GM19099 (cell line): ENCODE results near the gene MYO5A.

Experiments
- POLR2A ChIP-seq: IDR thresholded peaks from 3 replicates; pipeline ENCODE4 v1.6.1; 2011; ENCODE audit warnings: low read depth; ENCODE audit not compliant: insufficient read length; ENCODE audit errors: extremely low read depth

MYO5A gene

GRCh38 chr15:52445553-52445952, 83.1 kb downstream of the MYO5A start:
- TF ChIP-seq POLR2A, result no peak

- no peak for TF ChIP-seq POLR2A
Observed at GRCh38 chr15:52441841-52442240, 86.8 kb downstream of the MYO5A start.

- no peak for TF ChIP-seq POLR2A
Observed at GRCh38 chr15:52440946-52441345, 87.7 kb downstream of the MYO5A start.

- no peak for TF ChIP-seq POLR2A
Observed at GRCh38 chr15:52440414-52440813, 88.3 kb downstream of the MYO5A start.

- no peak for TF ChIP-seq POLR2A
Observed at GRCh38 chr15:52439470-52439869, 89.2 kb downstream of the MYO5A start.

- TF ChIP-seq POLR2A, result no peak
Observed at GRCh38 chr15:52438047-52438446, 90.6 kb downstream of the MYO5A start.

GRCh38 chr15:52437646-52438045, 91.0 kb downstream of the MYO5A start:
- no peak for TF ChIP-seq POLR2A

- no peak for TF ChIP-seq POLR2A
Observed at GRCh38 chr15:52436981-52437380, 91.7 kb downstream of the MYO5A start.

GRCh38 chr15:52434885-52435284, 93.8 kb downstream of the MYO5A start:
- TF ChIP-seq POLR2A, result no peak

GRCh38 chr15:52428297-52428696, 100.4 kb downstream of the MYO5A start:
- TF ChIP-seq POLR2A, result no peak

- no peak for TF ChIP-seq POLR2A
Observed at GRCh38 chr15:52427804-52428203, 100.9 kb downstream of the MYO5A start.

- no peak for TF ChIP-seq POLR2A
Observed at GRCh38 chr15:52424856-52425431, 103.7 kb downstream of the MYO5A start.

GRCh38 chr15:52423852-52424251, 104.8 kb downstream of the MYO5A start:
- TF ChIP-seq POLR2A, result no peak

GRCh38 chr15:52422001-52422400, 106.7 kb downstream of the MYO5A start:
- no peak for TF ChIP-seq POLR2A

- TF ChIP-seq POLR2A, result no peak
Observed at GRCh38 chr15:52421029-52421428, 107.7 kb downstream of the MYO5A start.

GRCh38 chr15:52419494-52419893, 109.2 kb downstream of the MYO5A start:
- no peak for TF ChIP-seq POLR2A

GRCh38 chr15:52417957-52418356, 110.7 kb downstream of the MYO5A start:
- TF ChIP-seq POLR2A, result no peak
